Non-pigmented ciliary epithelial cell (primary cell): ENCODE results near the gene EXOC6.
"Not testable (repeated sequence)": the region's sequence is repeated elsewhere in the genome, so short reads cannot be mapped to it uniquely, and the experiment has no call there.

Experiments used
- DNase-seq: peaks from one replicate; pipeline ENCODE4 v3.0.0-alpha.2; 2010; ENCODE audit warnings: low read depth

The EXOC6 gene

GRCh38 chr10:93079663-93080349 lies 231.5 kb downstream of the EXOC6 start:
- DNase-seq: no peak

GRCh38 chr10:93080350-93081046 lies 232.2 kb downstream of the EXOC6 start:
- no peak for DNase-seq

GRCh38 chr10:93081318-93081717 lies 233.0 kb downstream of the EXOC6 start:
- no peak for DNase-seq

- DNase-seq: peak; percentile 63
These were observed 233.5 kb downstream of the EXOC6 start for GRCh38 chr10:93081834-93082233.

- DNase-seq: no peak
These were observed 235.6 kb downstream of the EXOC6 start for GRCh38 chr10:93083743-93084539.

GRCh38 chr10:93085272-93085859 lies 237.0 kb downstream of the EXOC6 start:
- DNase-seq: no peak

GRCh38 chr10:93086289-93086688 lies 238.0 kb downstream of the EXOC6 start:
- DNase-seq: no peak

GRCh38 chr10:93087846-93088245 lies 239.5 kb downstream of the EXOC6 start:
- no peak for DNase-seq

- no peak for DNase-seq
These were observed 240.1 kb downstream of the EXOC6 start for GRCh38 chr10:93088466-93088865.

GRCh38 chr10:93090619-93091018 lies 242.3 kb downstream of the EXOC6 start:
- no peak for DNase-seq

- DNase-seq: no peak
These were observed 243.6 kb downstream of the EXOC6 start for GRCh38 chr10:93091960-93092359.

GRCh38 chr10:93095225-93095624 lies 246.9 kb downstream of the EXOC6 start:
- DNase-seq: no peak

GRCh38 chr10:93096901-93097300 lies 248.6 kb downstream of the EXOC6 start:
- no peak for DNase-seq

GRCh38 chr10:93097386-93097785 lies 249.1 kb downstream of the EXOC6 start:
- no peak for DNase-seq

GRCh38 chr10:93098816-93099215 lies 250.5 kb downstream of the EXOC6 start:
- DNase-seq: no peak

- DNase-seq: no peak
These were observed 251.3 kb downstream of the EXOC6 start for GRCh38 chr10:93099670-93100069.

- not testable (repeated sequence) for DNase-seq
These were observed 252.8 kb downstream of the EXOC6 start for GRCh38 chr10:93101148-93101547.

- no peak for DNase-seq
These were observed 255.6 kb downstream of the EXOC6 start for GRCh38 chr10:93103953-93104352.

GRCh38 chr10:93106631-93107072 lies 258.3 kb downstream of the EXOC6 start:
- peak; percentile 30 for DNase-seq
